HG02884 (cell line): ENCODE results near the gene NCBP2.

ENCODE experiments used
- ATAC-seq: cut with Tn5 transposase; IDR thresholded peaks from one replicate; pipeline ENCODE4 v1.9.1; 2021; ENCODE audit warnings: mild to moderate bottlenecking, moderate library complexity; ENCODE audit not compliant: unreplicated experiment

NCBP2 gene

GRCh38 chr3:196889844-196890708, 52.3 kb downstream of the NCBP2 start:
- no peak for ATAC-seq

- ATAC-seq, result no peak
These were observed 56.2 kb downstream of the NCBP2 start for GRCh38 chr3:196886144-196886543.
